Thymus (tissue), 11 donors: Measurements from ENCODE around the gene DRC1. TPM values are rescaled to one million over a fixed set of nuclear protein-coding genes. Genes with fewer than 3 reads are reported as not detected.

Source experiments
- DNase-seq, 9 donors: peaks; one replicate each; pipeline ENCODE4 v3.0.0-alpha.2; 2013; ENCODE audit warnings: low spot score in 9 of 9, low read depth in 6 of 9, missing footprints in 1 of 9
- H3K27ac ChIP-seq, 2 donors: one replicate each; pipeline ENCODE4 v1.5.1; 2013; ENCODE audit warnings: control low read depth in 1 of 2, low read depth in 1 of 2, low read length in 1 of 2, mild to moderate bottlenecking in 1 of 2, moderate library complexity in 1 of 2
- H3K27me3 ChIP-seq, 2 donors: one replicate each; pipeline ENCODE4 v1.5.1; 2013; ENCODE audit warnings: low read length in 1 of 2; ENCODE audit not compliant: control insufficient read depth in 2 of 2, insufficient read depth in 1 of 2
- H3K36me3 ChIP-seq, 2 donors: one replicate each; pipeline ENCODE4 v1.5.1; 2013; ENCODE audit warnings: low read length in 1 of 2, mild to moderate bottlenecking in 1 of 2, moderate library complexity in 1 of 2; ENCODE audit not compliant: control insufficient read depth in 2 of 2, insufficient read depth in 2 of 2
- H3K4me1 ChIP-seq, 2 donors: one replicate each; pipeline ENCODE4 v1.5.1; 2013; ENCODE audit warnings: low read length in 2 of 2; ENCODE audit not compliant: control insufficient read depth in 2 of 2, insufficient read depth in 2 of 2
- H3K4me3 ChIP-seq, 2 donors: one replicate each; pipeline ENCODE4 v1.5.1; 2013; ENCODE audit warnings: low read length in 2 of 2, control low read depth in 1 of 2, mild to moderate bottlenecking in 1 of 2
- H3K9me3 ChIP-seq, 2 donors: one replicate each; pipeline ENCODE4 v1.5.1; 2013; ENCODE audit warnings: low read length in 1 of 2, mild to moderate bottlenecking in 1 of 2; ENCODE audit not compliant: control insufficient read depth in 2 of 2, insufficient read depth in 1 of 2
- WGBS: extraction: QIAGEN DNeasy Blood & Tissue Kit; methylation state at CpG from one replicate; pipeline ENCODE4 v1.1.7; 2013; 5-methylcytosine and 5-hydroxymethylcytosine counted together
- polyA plus RNA-seq: library from polyadenylated mRNA; stranded (reverse); fragments of 200-250 nt; gene quantifications from one replicate; pipeline ENCODE4 v1.2.3, GENCODE V29; 2013
- total RNA-seq: library from RNA; stranded (reverse); fragments of 120-200 nt; gene quantifications from one replicate; pipeline ENCODE4 v1.2.4, GENCODE V29; 2013
- donor health status: healthy.

Gene DRC1
- total and polyA plus RNA-seq, 2 donors: 0.14 to 0.27 TPM

DNA sequence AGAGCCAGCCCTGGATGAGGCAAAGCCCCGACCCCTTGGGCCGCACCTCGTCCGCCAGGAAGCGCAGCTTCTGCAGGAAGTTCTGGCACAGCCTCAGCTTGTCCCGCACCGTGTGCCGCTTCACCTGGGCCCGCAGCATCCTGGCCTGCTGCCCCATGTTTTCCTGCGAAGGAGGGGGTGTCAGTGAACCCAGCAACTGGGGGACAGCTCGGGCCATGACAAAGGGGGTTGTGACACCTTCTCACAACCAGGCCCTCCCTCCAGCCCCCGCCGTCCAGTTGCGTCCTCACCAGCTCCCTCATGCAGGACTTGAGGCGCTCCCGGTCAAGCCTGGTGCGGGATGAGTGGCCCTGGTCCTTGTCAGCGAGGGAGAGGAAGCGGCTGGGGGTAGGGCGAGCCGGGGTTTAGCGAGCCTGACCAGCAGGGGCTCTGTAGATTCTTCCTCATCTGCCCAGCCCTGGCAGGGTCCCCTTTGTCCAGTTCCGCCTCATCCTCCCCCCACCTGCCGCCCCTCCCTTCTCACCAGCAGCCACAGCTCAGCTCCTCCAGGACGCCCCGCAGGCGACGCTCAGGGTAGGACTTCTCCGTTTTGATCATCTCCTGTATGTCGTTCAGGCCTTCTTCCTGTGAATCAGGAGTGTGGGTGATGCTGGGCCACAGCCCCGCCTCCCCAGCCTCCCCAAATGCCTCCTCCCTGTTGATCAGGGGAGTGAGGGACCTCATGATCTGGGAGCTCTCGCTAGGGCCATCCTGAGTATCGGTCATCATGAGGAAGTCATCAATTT is 75.6 kb downstream of the DRC1 start:
- Histone ChIP-seq H3K36me3 (no peaks in the 10 kb centered on the region), H3K4me3 (no peak overlapping the region), H3K27me3 (peaks cover 0 to 8% of the 10 kb centered on the region in 2 donors), H3K4me1 (peaks cover 0 to 2% of the 10 kb centered on the region in 2 donors), H3K27ac (no peak overlapping the region), H3K9me3 (no peaks in the 10 kb centered on the region)
- WGBS: 57% methylated on average over 33 of the region's 33 CpGs
- DNase-seq: no peak

DNA sequence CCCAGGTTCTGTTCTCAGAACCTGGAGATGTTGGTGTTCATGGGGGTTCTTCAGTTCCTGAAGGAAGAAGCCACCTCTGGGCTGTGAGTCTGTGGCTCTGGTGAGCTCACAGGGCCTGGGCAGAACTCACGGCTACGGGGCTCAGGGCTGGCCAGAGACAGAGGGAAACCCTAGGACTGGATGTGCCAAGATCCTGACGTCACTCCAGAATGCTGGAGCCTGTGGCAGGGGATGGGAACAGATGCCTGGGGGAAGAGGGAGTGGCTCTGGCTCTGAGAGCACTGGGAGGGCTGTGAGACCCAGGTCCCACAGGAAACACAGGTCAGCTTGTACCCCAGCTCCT is 76.2 kb downstream of the DRC1 start, which contains the start of gene OTOF:
TSS of gene OTOF (minus strand) at position 214 of the 343 bp plus-strand sequence.
- DNase-seq: no peak
- no peaks in the 10 kb centered on the region for H3K9me3 ChIP-seq
- peaks cover 0 to 8% of the 10 kb centered on the region in 2 donors for H3K27me3 ChIP-seq
- no peak within 1 kb of the TSS for H3K27ac ChIP-seq
- H3K4me3 ChIP-seq: no peak within 1 kb of the TSS
- H3K4me1 ChIP-seq: peaks cover 0 to 2% of the 10 kb centered on the region in 2 donors
- WGBS: 84% methylated on average over 3 of the region's 3 CpGs
- no peaks in the 10 kb centered on the region for H3K36me3 ChIP-seq

GRCh38 chr2:26478366-26478765 is 76.6 kb downstream of the DRC1 start:
- 98% methylated on average over 5 of the region's 5 CpGs for WGBS
- no peak overlapping the region for H3K27ac ChIP-seq
- H3K36me3 ChIP-seq: no peaks in the 10 kb centered on the region
- DNase-seq: no peak
- peaks cover 0 to 8% of the 10 kb centered on the region in 2 donors for H3K27me3 ChIP-seq
- peaks cover 0 to 2% of the 10 kb centered on the region in 2 donors for H3K4me1 ChIP-seq
- no peak overlapping the region for H3K4me3 ChIP-seq
- no peaks in the 10 kb centered on the region for H3K9me3 ChIP-seq

- no peak overlapping the region for H3K27ac ChIP-seq
- WGBS: 97% methylated on average over 25 of the region's 25 CpGs
Observed at GRCh38 chr2:26479131-26479788, 77.5 kb downstream of the DRC1 start.

DNA sequence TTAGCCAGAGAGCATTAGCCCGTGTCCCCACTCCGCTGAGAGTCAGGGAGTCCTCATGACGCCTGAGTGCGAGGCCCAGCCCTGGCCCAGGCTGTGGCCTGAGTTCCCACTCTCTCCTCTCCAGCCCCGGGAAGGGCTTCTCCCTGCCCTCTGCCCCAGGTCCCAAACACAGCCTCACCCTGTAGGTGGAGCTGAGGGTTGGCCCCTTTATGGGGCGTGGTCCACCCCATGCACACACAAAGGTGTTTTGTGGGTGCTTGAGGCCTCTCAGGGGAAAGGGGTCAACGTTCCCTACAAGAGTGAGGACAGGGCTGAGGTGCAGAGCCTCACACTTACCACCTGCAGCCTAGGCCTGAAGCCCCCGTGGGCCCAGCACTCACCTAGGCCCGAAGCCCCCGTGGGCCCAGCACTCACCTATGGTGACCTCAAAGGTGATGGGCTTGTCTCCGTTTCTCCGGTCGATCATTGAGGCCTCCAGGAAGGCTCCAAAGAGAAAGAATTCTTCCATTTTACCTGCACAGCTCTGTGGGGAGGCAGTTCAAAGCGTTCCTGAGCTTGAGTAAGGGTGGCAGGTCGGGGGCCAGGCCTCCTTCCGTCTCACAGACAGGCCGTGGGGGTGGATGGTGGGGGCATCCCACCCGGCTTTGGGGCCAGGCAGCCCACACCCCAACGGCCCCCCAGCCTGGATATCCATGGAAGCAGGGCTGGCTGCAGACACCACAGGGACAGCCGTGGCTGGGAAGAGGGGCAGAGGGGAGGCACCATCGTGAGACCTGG is 78.3 kb downstream of the DRC1 start:
- Histone ChIP-seq H3K36me3 (no peaks in the 10 kb centered on the region), H3K27me3 (peaks cover 0 to 8% of the 10 kb centered on the region in 2 donors), H3K4me1 (peaks cover 0 to 2% of the 10 kb centered on the region in 2 donors), H3K9me3 (no peaks in the 10 kb centered on the region), H3K4me3 (no peak overlapping the region), H3K27ac (no peak overlapping the region)
- 95% methylated on average over 21 of the region's 21 CpGs for WGBS
- no peak for DNase-seq

More at GRCh38 chr2:26479131-26479788, 77.5 kb downstream of the DRC1 start:
- H3K4me3 ChIP-seq: no peak overlapping the region
- peaks cover 0 to 8% of the 10 kb centered on the region in 2 donors for H3K27me3 ChIP-seq
- no peak for DNase-seq
- H3K4me1 ChIP-seq: peaks cover 0 to 2% of the 10 kb centered on the region in 2 donors
- no peaks in the 10 kb centered on the region for H3K9me3 ChIP-seq
- H3K36me3 ChIP-seq: no peaks in the 10 kb centered on the region

- H3K27me3 ChIP-seq: peaks cover 0 to 8% of the 10 kb centered on the region in 2 donors
- H3K36me3 ChIP-seq: no peaks in the 10 kb centered on the region
- no peak overlapping the region for H3K4me3 ChIP-seq
- 96% methylated on average over 18 of the region's 18 CpGs for WGBS
- DNase-seq: no peak
- H3K27ac ChIP-seq: no peak overlapping the region
- H3K9me3 ChIP-seq: no peaks in the 10 kb centered on the region
- peaks cover 0 to 2% of the 10 kb centered on the region in 2 donors for H3K4me1 ChIP-seq
Observed at GRCh38 chr2:26480566-26481423, 79.1 kb downstream of the DRC1 start.

DNA sequence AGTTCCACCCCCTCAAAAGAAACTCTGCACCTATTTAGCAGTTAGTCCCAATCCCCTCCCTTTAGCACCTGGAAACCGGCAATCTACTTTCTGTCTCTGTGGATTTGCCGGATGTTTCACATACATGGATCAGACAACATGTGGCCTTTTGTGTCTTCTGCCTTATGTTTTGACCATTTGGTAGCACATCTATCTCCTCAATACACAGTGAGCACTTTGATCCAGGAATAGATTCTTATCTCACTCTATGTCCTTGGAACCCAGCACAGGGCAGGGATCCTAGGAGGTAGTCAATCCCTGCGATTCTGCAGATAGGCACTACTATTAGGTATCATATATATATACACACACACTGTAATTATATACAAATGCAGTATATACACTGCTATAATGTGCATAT is 80.0 kb downstream of the DRC1 start:
- H3K4me3 ChIP-seq: no peak overlapping the region
- peaks cover 0 to under 1% of the 10 kb centered on the region in 2 donors for H3K4me1 ChIP-seq
- H3K27me3 ChIP-seq: peaks cover 0 to 8% of the 10 kb centered on the region in 2 donors
- H3K9me3 ChIP-seq: no peaks in the 10 kb centered on the region
- DNase-seq: no peak
- H3K27ac ChIP-seq: no peak overlapping the region
- 97% methylated on average over 3 of the region's 3 CpGs for WGBS
- H3K36me3 ChIP-seq: no peaks in the 10 kb centered on the region

GRCh38 chr2:26482211-26483026 is 80.7 kb downstream of the DRC1 start:
- Histone ChIP-seq H3K36me3 (no peaks in the 10 kb centered on the region), H3K27ac (no peak overlapping the region), H3K4me1 (no peaks in the 10 kb centered on the region), H3K4me3 (no peak overlapping the region), H3K9me3 (no peaks in the 10 kb centered on the region), H3K27me3 (peaks cover 0 to 3% of the 10 kb centered on the region in 2 donors)
- 95% methylated on average over 30 of the region's 30 CpGs for WGBS
- no peak for DNase-seq
